GM12873 (cell line): Measurements from ENCODE around the gene MKKS.

Source experiments
- CTCF ChIP-seq: IDR thresholded peaks from 2 replicates; pipeline ENCODE4 v1.5.1; 2012; ENCODE audit warnings: low read depth, mild to moderate bottlenecking, moderate library complexity, low read length, control low read depth; ENCODE audit not compliant: insufficient read depth; ENCODE audit errors: missing control alignments

The MKKS gene

GRCh38 chr20:10357061-10357708 is 76.8 kb downstream of the MKKS start:
- TF ChIP-seq CTCF, result no peak

- no peak for TF ChIP-seq CTCF
These were observed 77.4 kb downstream of the MKKS start for GRCh38 chr20:10356628-10357027.

GRCh38 chr20:10352934-10353824 is 80.8 kb downstream of the MKKS start:
- TF ChIP-seq CTCF, result no peak
